OCI-LY1 (cell line): ENCODE results near the gene SAFB.

Experiments
- CTCF ChIP-seq: fragments of 200-600 bp; sonication (generic), shearing (Covaris generic); IDR thresholded peaks from 2 replicates; pipeline ENCODE4 v1.5.1; 2017; ENCODE audit warnings: mild to moderate bottlenecking, antibody characterized with exemption, low read length, moderate library complexity, mixed read lengths
- EZH2 ChIP-seq: fragments of 200-600 bp; sonication (generic), shearing (Covaris generic); IDR thresholded peaks from 2 replicates; pipeline ENCODE4 v1.8.0; 2017; ENCODE audit warnings: borderline replicate concordance, mixed run types, mild to moderate bottlenecking, antibody characterized with exemption, low read length, moderate library complexity, mixed read lengths

- TF ChIP-seq CTCF, result no peak
- no peak for TF ChIP-seq EZH2
These were observed 4.6 kb downstream of the SAFB start for GRCh38 chr19:5627395-5627904.
